T-helper 2 cell treated with Interferon-gamma antibody and Interleukin-4, amounts not matched to agents 100 ng/mL and 5 ng/mL, for 36 hours (primary cell): ENCODE measurements around the gene SERHL2. TPM values are rescaled to one million over a fixed set of nuclear protein-coding genes. Genes with fewer than 3 reads are reported as not detected.
"Not testable (repeated sequence)": the region's sequence is repeated elsewhere in the genome, so short reads cannot be mapped to it uniquely, and the experiment has no call there.

Experiments used
- intact Hi-C: fragments of 100-400 bp; cut with micrococcal nuclease; formaldehyde crosslinking; loops from one replicate; pipeline ENCODE4 v1.15.1; 2023
- total RNA-seq: library from RNA; stranded (reverse); gene quantifications from 2 replicates; pipeline ENCODE4 v1.2.3, GENCODE V29; 2022

The SERHL2 gene, protein sequence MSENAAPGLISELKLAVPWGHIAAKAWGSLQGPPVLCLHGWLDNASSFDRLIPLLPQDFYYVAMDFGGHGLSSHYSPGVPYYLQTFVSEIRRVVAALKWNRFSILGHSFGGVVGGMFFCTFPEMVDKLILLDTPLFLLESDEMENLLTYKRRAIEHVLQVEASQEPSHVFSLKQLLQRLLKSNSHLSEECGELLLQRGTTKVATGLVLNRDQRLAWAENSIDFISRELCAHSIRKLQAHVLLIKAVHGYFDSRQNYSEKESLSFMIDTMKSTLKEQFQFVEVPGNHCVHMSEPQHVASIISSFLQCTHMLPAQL
- total RNA-seq, result 0.86 and 1.0 TPM in 2 replicates

- intact Hi-C loops, result loop anchor here (2.0 to 10.0 kb wide), 3 partner anchors 29 to 61 kb away; partner anchors contain the start of gene POLDIP3
Measured at GRCh38 chr22:42553475-42554361, at the start of gene SERHL2. Gene SERHL2 (plus strand): TSS chr22:42553956. CDS start chr22:42554021, 65 bp downstream.

DNA sequence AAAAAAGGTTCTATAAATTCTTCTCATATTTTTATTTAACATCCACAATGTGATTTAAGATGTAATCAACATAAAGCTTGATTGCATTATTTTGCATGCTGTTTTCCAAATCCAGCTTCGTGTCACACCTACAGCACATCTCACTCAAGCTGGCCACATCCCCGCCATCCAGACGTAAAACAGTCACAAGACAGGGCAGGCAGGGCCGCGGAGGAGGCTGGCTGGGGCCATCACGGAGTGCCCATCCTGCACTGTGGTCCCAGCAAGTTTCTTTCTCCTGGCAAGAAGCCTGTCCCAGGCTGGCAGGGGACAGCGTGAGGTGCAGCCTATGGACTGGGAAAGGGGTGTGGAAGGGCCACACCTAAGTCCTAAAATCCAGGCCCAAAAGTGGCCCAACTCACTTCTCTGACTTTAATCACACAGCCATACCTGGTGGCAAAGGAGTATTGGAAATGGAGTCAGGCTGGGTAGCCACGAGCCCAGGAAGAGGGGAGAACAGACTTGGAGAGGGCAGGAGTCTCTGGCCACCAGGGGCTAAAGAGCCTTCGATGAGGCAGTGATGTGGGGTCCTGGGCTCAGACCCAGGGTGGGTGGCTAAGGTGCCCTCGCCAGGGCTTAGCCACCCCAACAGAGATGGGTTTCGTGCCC is 45.3 kb upstream of the SERHL2 start:
- intact Hi-C loops, result not testable (repeated sequence)

- intact Hi-C loops, result not testable (repeated sequence)
Measured at GRCh38 chr22:42508975-42509364, 44.8 kb upstream of the SERHL2 start.

DNA sequence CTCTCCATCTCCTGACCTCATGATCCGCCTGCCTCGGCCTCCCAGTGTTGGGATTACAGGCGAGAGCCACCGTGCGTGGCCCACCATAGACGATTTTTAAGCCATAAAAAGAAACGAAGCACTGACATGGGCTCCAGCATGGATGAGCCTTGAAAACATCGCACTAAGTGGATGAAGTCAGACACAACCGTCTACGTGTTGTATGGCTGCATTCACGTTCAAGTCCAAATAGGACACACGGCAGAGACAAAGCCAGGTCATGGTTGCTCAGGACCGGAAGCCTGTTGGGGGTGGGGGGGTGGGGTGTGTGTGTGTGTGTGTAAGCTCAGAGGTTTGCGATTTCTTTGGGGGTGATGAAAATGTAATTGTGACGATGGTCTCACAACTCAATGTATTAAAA is 44.2 kb upstream of the SERHL2 start:
- intact Hi-C loops, result no loop called here

DNA sequence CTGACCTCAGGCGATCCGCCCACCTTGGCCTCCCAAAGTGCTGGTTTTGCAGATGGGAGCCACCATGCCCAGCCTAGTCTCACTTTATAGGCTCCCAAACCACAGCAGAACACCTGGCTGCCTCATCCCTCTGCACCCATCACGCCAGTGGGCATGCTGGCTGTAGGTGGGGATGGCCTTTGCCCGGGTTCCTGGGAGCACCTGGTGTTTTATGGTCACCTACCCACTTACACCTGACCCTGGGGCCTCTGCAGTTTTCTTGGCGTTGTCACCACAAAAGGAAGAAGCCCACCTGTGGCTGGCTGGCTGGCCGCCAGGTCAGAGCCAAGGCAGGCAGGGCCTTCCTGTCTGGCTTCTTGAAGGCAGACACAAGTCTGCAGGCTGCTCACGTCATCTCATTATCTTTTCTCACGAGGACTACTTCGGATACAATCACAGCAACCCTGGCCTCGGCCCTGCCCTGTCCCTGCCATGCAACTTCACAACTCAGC is 42.3 kb upstream of the SERHL2 start:
- intact Hi-C loops, result no loop called here

DNA sequence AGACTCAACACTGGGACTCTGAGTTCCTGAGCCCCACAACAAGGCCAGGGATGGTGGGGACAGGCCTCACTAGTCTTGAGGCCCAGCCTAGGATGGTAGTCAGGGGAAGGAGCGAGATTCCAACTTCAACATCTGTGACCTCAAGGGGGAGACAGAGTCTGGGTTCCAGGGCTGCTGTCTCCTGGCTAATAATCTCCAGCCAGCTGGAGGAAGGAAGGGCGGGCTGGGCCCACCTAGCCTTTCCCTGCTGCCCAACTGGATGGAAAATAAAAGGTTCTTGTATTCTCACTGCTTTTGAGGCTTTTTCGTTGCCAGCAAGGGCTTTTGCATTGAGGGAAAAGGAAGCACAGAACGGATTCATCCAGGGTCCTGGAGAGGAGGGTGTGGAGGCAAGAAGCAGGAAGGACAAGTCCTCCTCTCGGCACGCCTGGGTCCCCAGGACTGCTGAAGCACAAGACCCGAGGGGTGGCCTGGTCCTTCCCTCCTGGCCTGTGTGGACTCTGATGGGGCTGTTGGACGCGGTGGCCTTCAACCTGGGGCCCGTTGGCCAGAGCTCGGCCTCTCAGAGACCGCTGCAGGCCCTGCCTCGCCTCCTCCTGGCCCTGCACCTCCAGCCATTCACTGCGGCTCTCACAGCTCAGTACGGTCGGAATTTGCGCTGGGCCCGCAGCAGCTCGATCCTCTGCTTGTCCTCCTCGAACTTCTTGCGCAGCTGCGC is 41.3 kb upstream of the SERHL2 start:
- intact Hi-C loops, result not testable (repeated sequence)

GRCh38 chr22:42514331-42514730 is 39.4 kb upstream of the SERHL2 start:
- intact Hi-C loops, result not testable (repeated sequence)

DNA sequence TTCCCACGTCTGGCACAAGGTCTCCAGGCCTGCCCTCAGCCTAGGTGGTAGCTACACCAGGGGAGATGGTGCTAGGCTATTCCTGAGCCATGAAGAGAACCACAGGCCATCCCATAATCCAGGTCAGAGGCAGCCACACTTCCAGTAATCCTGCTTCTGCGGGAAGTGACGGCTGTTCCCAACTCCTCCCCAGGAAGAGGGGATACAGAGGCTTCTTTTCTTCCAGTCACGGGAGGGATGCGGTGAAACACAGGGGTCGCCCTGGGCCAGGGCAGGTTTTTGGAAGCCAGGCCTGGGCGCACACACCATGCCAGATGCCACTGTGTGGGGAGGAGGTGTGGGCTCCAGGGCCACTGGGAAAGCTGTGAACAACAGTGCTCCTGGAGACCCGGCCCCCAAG is 38.5 kb upstream of the SERHL2 start:
- intact Hi-C loops, result not testable (repeated sequence)

GRCh38 chr22:42515896-42516295 is 37.9 kb upstream of the SERHL2 start:
- intact Hi-C loops, result no loop called here

GRCh38 chr22:42517103-42517502 is 36.7 kb upstream of the SERHL2 start:
- intact Hi-C loops, result not testable (repeated sequence)

DNA sequence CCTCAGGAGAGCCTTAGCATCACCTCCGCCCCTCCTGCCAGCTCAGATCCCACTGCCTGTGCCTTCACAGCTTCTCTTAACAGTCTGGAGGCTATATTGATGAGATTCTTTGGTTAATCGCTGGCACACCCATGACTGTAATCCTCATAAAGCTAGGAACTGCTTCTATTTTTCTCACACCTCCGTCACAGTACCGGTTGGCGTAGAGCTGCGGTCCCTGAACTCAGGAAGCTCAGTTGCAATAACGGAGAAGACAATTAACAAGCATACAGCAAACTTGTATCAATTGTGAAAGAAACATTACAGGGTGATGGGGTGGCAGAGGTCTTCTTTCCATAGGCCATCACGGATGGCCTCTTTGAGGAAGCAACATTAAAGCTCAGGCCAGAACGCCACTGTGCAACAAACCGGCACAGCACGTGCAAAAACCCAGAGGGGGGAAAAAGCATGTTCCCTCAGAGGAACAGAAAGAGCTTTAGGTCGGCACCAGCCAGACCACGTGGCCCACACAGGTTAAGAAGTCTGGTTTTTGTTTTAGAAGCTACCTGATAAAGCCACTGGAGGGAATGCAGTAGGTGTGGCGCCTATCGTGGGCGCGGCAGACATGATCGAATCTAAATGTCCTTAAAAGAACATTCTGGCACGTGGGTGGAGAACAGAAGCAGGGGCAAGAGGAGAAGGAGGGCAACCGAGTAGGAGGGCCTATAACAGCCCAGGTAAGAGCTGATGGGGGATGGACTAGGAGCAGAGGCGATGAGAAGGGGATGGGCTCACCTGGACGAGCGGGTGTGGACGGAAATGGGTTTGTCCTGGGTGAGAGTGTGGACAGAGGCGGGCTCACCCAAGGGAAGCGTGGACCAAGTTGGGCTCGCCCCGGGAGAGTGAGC is 34.9 kb upstream of the SERHL2 start:
- intact Hi-C loops, result loop anchor here (1.0 kb wide), 1 partner anchor 95 kb away; the partner anchor contains the start of gene POLDIP3

GRCh38 chr22:42519525-42520401 is 34.0 kb upstream of the SERHL2 start, which contains the start of gene RRP7A:
Gene RRP7A (minus strand): TSS chr22:42519796. CDS start chr22:42519786, 10 bp downstream.
- intact Hi-C loops, result loop anchor here (1.0 kb wide), 1 partner anchor 95 kb away; the partner anchor contains the start of gene POLDIP3

GRCh38 chr22:42521228-42521546 is 32.6 kb upstream of the SERHL2 start:
- intact Hi-C loops, result no loop called here

DNA sequence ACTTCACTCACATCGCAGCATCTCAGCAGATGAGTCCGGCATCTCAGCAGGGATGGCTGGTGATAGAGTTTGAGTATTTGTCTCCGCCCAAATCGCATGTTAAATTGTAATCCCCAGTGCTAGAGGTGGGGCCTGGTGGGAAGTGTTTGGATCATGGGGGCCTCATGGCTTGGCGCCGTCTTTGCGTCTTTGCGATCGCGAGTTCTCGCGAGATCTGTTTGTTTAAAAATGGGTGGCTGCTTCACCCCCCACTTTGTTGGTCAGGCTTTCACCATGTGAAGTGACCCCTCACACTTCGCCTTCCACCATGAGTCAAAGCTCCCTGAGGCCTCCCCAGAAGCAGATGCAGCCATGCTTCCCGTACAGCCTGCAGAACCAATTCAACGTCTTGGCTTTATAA is 31.2 kb upstream of the SERHL2 start:
- intact Hi-C loops, result no loop called here

DNA sequence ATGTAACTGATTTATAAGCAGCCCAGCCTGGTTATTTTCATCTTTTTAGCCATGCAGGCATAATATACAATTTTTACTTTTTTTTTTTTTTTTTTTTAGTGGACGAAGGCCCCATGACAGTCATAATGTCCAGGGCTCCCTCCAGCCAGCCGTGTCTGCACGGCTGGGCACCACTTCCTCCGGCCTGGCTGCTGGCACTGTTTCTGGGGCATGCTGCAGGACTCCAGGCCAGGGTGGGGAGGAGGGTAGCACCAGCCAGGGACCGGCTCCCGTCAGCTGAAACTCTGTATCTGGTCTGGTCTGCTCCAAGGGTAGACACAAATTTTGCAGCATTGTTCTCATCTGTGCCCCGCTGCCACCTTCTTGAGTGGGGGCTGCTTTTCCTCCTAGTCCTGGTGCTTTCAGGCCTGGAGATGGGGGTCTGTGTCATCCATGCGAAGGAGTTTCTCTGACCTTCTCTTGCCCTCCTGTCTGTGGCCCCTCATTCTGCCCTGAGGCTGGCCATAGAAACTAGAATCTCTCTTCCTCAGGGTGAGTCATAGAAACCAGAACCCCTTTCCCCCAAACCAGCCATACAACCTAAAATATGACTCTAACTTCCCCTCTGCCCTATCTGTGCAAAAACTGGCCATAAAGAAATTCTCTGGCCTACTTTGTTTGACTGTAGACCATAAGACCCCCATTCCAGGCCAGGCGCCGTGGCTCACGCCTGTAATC is 25.0 kb upstream of the SERHL2 start:
- intact Hi-C loops, result no loop called here

DNA sequence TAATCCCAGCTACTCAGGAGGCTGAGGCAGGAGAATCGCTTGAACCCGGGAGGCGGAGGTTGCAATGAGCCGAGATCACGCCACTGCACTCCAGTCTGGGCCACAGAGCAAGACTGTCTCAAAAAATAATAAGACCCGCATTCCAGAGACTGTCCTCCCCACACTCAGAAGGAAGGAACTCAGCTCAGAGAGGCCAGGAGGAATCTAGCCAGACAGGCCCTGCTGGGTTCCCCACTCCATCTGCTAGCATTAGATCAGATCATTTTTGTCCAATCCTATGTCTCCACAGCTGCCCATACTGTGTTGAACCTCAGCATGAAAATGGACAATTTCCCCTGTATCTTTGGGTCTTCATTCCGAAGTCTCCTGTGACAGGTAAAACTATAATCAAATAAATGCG is 24.3 kb upstream of the SERHL2 start:
- intact Hi-C loops, result not testable (repeated sequence)

- intact Hi-C loops, result loop anchor here (2.0 kb wide), 1 partner anchor 19 kb away; no protein-coding TSS in a partner anchor
Measured at GRCh38 chr22:42531401-42532084, 22.2 kb upstream of the SERHL2 start.

- intact Hi-C loops, result loop anchor here (2.0 kb wide), 1 partner anchor 17 kb away; no protein-coding TSS in a partner anchor
Measured at GRCh38 chr22:42533638-42533977, 20.1 kb upstream of the SERHL2 start.
